ENCODE results near the gene LAMA2. TPM values are rescaled to one million over a fixed set of nuclear protein-coding genes. Genes with fewer than 3 reads are reported as not detected.

Gene LAMA2
- total RNA-seq, 2 donors from 2014 or later: 3.6 to 7.5 TPM

GRCh38 chr6:129402244-129402643, 519.3 kb downstream of the LAMA2 start:
- intact Hi-C loops (cut with DNase I): no loop called here
- Histone ChIP-seq H3K27ac (no peak overlapping the region), H3K4me1 (no peaks in the 10 kb centered on the region), H3K9me3 (no peaks in the 10 kb centered on the region), H3K36me3 (no peaks in the 10 kb centered on the region), H3K27me3 (no peaks in the 10 kb centered on the region), H3K4me3 (no peak overlapping the region), H3K9ac (ENCODE audit: low read depth in 2 of 2, low read length in 2 of 2) (no peak overlapping the region)
- no peak for DNase-seq
- TF ChIP-seq CTCF (IDR thresholded peaks at IDR 0.05): no peak

- no peak for DNase-seq
Observed at GRCh38 chr6:129411092-129411491, 528.2 kb downstream of the LAMA2 start.

GRCh38 chr6:129416337-129416990, 533.5 kb downstream of the LAMA2 start:
- Histone ChIP-seq H3K4me3 (no peak overlapping the region), H3K4me1 (no peaks in the 10 kb centered on the region), H3K27me3 (no peaks in the 10 kb centered on the region), H3K36me3 (no peaks in the 10 kb centered on the region), H3K27ac (no peak overlapping the region), H3K9me3 (no peaks in the 10 kb centered on the region), H3K9ac (ENCODE audit: low read depth in 2 of 2, low read length in 2 of 2) (no peak overlapping the region)
- no peak for TF ChIP-seq CTCF (IDR thresholded peaks at IDR 0.05)
- intact Hi-C loops (cut with DNase I): no loop called here
- no peak for DNase-seq

More at GRCh38 chr6:129411092-129411491, 528.2 kb downstream of the LAMA2 start:
- Histone ChIP-seq H3K4me1 (no peaks in the 10 kb centered on the region), H3K9me3 (no peaks in the 10 kb centered on the region), H3K36me3 (no peaks in the 10 kb centered on the region), H3K27me3 (no peaks in the 10 kb centered on the region), H3K4me3 (no peak overlapping the region), H3K9ac (ENCODE audit: low read depth in 2 of 2, low read length in 2 of 2) (no peak overlapping the region), H3K27ac (no peak overlapping the region)
- no peak for TF ChIP-seq CTCF (IDR thresholded peaks at IDR 0.05)
- intact Hi-C loops (cut with DNase I): no loop called here

GRCh38 chr6:129417416-129418086, 534.6 kb downstream of the LAMA2 start:
- Histone ChIP-seq H3K9ac (ENCODE audit: low read depth in 2 of 2, low read length in 2 of 2) (no peak overlapping the region), H3K27ac (no peak overlapping the region), H3K4me3 (no peak overlapping the region), H3K27me3 (no peaks in the 10 kb centered on the region), H3K36me3 (no peaks in the 10 kb centered on the region), H3K9me3 (no peaks in the 10 kb centered on the region), H3K4me1 (no peaks in the 10 kb centered on the region)
- no peak for TF ChIP-seq CTCF (IDR thresholded peaks at IDR 0.05)
- intact Hi-C loops (cut with DNase I): no loop called here
- no peak for DNase-seq

GRCh38 chr6:129419324-129419723, 536.4 kb downstream of the LAMA2 start:
- no peak for DNase-seq
- Histone ChIP-seq H3K9ac (ENCODE audit: low read depth in 2 of 2, low read length in 2 of 2) (no peak overlapping the region), H3K4me3 (no peak overlapping the region), H3K9me3 (no peaks in the 10 kb centered on the region), H3K27me3 (no peaks in the 10 kb centered on the region), H3K27ac (no peak overlapping the region), H3K4me1 (no peaks in the 10 kb centered on the region), H3K36me3 (no peaks in the 10 kb centered on the region)
- intact Hi-C loops (cut with DNase I): no loop called here
- no peak for TF ChIP-seq CTCF (IDR thresholded peaks at IDR 0.05)

Measured in colonic mucosa (tissue), 4 donors.